Rectal smooth muscle tissue (tissue), 1 donor: ENCODE results near the gene TRNAU1AP.

Source experiments
- H3K27ac ChIP-seq: one replicate; pipeline ENCODE4 v1.7.0; 2013; ENCODE audit warnings: low read depth, low read length, inconsistent platforms
- H3K27me3 ChIP-seq: one replicate; pipeline ENCODE4 v1.7.0; 2013; ENCODE audit warnings: low read length; ENCODE audit not compliant: control insufficient read depth, insufficient read depth
- H3K36me3 ChIP-seq: one replicate; pipeline ENCODE4 v1.7.0; 2013; ENCODE audit warnings: low read length; ENCODE audit not compliant: control insufficient read depth, insufficient read depth
- H3K4me1 ChIP-seq: one replicate; pipeline ENCODE4 v1.7.0; 2013; ENCODE audit warnings: low read length; ENCODE audit not compliant: control insufficient read depth, insufficient read depth
- H3K4me3 ChIP-seq: one replicate; pipeline ENCODE4 v1.7.0; 2013; ENCODE audit warnings: low read length
- H3K9ac ChIP-seq: one replicate; pipeline ENCODE4 v1.7.0; 2013; ENCODE audit warnings: low read length

TRNAU1AP gene

DNA sequence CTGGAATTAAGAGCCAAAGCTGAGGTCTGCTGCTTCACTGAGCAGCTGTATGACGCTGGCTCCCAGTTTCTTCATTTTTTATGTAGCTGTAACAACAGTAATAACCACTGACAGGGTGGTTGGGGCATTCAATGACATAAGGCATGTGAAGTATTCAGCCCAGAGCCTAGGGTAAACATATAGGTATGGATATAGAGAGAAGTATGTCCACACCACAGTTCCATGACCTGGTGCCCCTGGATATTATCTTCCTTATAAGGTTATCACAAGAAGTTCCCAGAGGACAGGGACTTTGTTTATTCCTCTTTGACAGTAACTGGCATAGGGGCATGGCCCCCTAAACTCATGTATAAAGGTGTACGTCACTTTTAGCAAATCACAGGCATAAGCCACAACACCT, 53.9 kb downstream of the TRNAU1AP start:
- H3K27ac ChIP-seq: no peak overlapping the region
- H3K36me3 ChIP-seq: peaks cover 23% of the 10 kb centered on the region
- H3K4me1 ChIP-seq: no peaks in the 10 kb centered on the region
- H3K4me3 ChIP-seq: no peak overlapping the region
- no peak overlapping the region for H3K9ac ChIP-seq
- H3K27me3 ChIP-seq: no peaks in the 10 kb centered on the region

DNA sequence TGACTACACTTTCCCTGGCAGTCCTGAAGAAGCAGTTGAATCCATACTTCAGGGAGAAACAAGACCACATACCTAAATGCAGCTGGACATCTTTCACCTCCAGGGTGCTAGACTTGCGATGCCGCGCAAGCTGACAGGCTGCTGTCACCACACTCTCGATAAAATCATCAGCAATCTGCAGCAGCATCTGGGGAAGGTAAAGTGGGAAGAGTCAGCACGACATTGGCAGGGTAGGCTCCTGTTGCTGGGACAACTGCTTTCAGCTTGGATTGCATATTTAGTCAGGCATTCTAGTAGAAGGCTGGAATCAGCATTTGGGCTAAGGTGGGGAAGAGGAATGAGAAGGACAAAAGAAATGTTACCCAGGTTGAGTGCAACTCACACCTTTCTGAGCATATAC, 60.3 kb downstream of the TRNAU1AP start:
- peaks cover 21% of the 10 kb centered on the region for H3K36me3 ChIP-seq
- H3K27ac ChIP-seq: no peak overlapping the region
- no peaks in the 10 kb centered on the region for H3K27me3 ChIP-seq
- no peak overlapping the region for H3K4me3 ChIP-seq
- no peak overlapping the region for H3K9ac ChIP-seq
- H3K4me1 ChIP-seq: no peaks in the 10 kb centered on the region
